Stimulated activated CD8-positive, alpha-beta memory T cell treated with anti-CD3 and anti-CD28 coated beads, Interleukin-4, amount 100 ng/mL, for 4 hours (primary cell): Measurements from ENCODE around the gene SNRPN.
"Not testable (repeated sequence)": the region's sequence is repeated elsewhere in the genome, so short reads cannot be mapped to it uniquely, and the experiment has no call there.

ENCODE experiments used
- DNase-seq, 2 donors: peaks; one replicate each; pipeline ENCODE4 v3.0.0-alpha.2; 2020; ENCODE audit warnings: low read depth in 2 of 2, low spot score in 1 of 2

SNRPN gene

GRCh38 chr15:24966364-24967103 lies 11.7 kb downstream of the SNRPN start:
- no peak for DNase-seq

DNA sequence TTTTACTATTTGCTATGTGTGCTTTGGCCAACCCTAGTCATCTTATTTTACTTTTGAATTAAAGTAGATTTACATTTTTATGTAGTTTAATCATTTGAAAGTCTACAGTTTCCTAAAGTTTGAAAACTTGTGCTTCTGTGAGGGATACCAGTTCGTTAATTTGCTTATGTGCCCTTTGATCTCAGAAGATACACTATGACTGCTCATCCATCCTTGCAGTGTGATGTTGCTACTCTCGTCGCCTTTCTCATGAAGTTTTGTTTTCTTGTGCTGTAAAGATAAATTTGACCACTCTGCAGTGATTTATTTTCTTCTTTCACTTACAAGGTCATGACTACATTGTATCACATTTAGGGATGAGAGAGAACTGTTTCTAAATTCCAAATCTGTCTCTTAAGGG lies 16.3 kb downstream of the SNRPN start:
- no peak for DNase-seq

- DNase-seq, result no peak
These were observed 17.0 kb downstream of the SNRPN start for GRCh38 chr15:24971772-24972171.

- not testable (repeated sequence) for DNase-seq
These were observed 17.9 kb downstream of the SNRPN start for GRCh38 chr15:24972707-24973106.

- no peak for DNase-seq
These were observed 22.1 kb downstream of the SNRPN start for GRCh38 chr15:24976932-24977331.

GRCh38 chr15:24977686-24978085 lies 22.9 kb downstream of the SNRPN start:
- DNase-seq, result no peak

DNA sequence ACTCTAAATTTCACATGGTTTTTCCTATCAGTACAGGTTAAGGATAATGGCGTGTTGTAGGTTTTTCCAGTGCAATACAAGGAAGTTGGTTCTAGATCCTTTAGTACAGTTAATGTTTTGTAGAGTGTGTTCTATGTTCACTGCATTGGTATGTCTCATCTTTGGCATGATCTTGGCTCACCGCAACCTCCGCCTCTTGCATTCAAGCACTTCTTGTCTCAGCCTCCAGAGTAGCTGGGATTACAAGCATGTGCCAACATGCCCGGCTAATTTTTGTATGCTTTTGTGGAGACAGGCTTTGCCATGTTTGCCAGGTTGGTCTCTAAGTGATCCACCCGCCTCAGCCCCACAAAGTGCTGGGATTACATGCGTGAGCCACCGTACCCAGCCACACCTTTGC lies 30.4 kb downstream of the SNRPN start:
- DNase-seq, result no peak

DNA sequence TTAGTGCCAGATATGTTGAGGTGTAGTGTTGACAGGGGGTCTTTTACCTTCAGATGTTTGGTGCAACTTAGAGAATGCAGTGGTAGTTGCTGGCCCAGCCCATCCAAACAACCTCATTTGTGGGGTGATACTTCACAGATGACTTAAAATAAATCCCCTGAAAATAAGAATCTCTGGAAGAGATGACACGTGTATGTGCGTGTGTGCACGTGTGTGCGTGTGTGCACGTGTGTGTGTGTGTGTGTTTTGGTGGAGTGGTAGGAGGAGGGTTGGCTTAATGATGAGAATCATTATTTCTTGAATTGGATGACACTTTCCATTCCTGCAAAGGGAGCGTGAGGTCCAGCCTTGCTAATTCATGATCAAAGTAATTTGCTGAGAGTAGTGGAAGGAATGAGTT lies 31.9 kb downstream of the SNRPN start:
- DNase-seq, result no peak

- no peak for DNase-seq
These were observed 64.6 kb downstream of the SNRPN start for GRCh38 chr15:25019434-25019833.

DNA sequence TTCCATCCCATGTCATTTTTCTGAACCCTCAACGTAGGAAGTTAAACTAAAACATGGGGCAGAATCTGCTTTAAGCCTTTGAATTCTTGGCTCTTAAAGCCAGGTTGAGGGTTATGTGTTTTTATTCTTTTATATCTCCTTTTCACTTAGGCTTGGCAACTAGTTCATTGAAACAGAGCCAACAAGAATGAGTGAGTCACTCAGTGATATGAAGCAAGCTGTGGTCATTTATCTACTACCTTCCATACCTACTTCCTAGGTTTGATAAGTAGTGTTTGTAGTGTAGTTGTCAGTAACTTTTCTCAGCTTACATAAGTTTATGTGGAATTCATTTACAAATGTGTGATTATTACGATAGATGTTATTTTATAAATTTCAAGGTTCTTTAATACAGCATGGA lies 67.4 kb downstream of the SNRPN start:
- no peak for DNase-seq
